RWPE1 (cell line): ENCODE measurements around the gene ITGB8.

Experiments
- CTCF ChIA-PET: fragments of 350-600 bp; sonication (Branson Sonifier 250); formaldehyde crosslinking; extraction: SDS; loops from one replicate; lab custom pipeline; 2021; lab: Yijun Ruan, JAX
- POLR2A ChIA-PET: fragments of 400-600 bp; formaldehyde crosslinking; extraction: SDS; loops from one replicate; lab custom pipeline; 2020; ENCODE audit warnings: antibody characterized with exemption; ENCODE audit not compliant: low non-redundant PET; lab: Yijun Ruan, JAX
- DNase-seq: peaks from one replicate; pipeline ENCODE4 v3.0.0; 2012; ENCODE audit warnings: low spot score
- H3K27ac ChIP-seq: fragments of 450-650 bp; 2 replicates; pipeline ENCODE4 v1.5.1; 2017
- TF ChIP-seq, protein P1 (sequence below): fragments of 450-650 bp; conservative IDR thresholded peaks from 2 replicates; pipeline ENCODE4 v1.5.1; 2017; ENCODE audit warnings: low read depth, mild to moderate bottlenecking

ITGB8 gene

GRCh38 chr7:20358106-20358505 lies 27.4 kb downstream of the ITGB8 start:
- no peak overlapping the region for H3K27ac ChIP-seq
- no peak for DNase-seq
- CTCF ChIA-PET = no interaction called here
- POLR2A ChIA-PET = no interaction called here
- TF ChIP-seq, protein P1, sequence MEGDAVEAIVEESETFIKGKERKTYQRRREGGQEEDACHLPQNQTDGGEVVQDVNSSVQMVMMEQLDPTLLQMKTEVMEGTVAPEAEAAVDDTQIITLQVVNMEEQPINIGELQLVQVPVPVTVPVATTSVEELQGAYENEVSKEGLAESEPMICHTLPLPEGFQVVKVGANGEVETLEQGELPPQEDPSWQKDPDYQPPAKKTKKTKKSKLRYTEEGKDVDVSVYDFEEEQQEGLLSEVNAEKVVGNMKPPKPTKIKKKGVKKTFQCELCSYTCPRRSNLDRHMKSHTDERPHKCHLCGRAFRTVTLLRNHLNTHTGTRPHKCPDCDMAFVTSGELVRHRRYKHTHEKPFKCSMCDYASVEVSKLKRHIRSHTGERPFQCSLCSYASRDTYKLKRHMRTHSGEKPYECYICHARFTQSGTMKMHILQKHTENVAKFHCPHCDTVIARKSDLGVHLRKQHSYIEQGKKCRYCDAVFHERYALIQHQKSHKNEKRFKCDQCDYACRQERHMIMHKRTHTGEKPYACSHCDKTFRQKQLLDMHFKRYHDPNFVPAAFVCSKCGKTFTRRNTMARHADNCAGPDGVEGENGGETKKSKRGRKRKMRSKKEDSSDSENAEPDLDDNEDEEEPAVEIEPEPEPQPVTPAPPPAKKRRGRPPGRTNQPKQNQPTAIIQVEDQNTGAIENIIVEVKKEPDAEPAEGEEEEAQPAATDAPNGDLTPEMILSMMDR = no peak

- CTCF ChIA-PET = no interaction called here
- POLR2A ChIA-PET = no interaction called here
- TF ChIP-seq, protein P1 = no peak
- no peak for DNase-seq
- H3K27ac ChIP-seq = no peak overlapping the region
Measured at GRCh38 chr7:20358762-20359282, 28.1 kb downstream of the ITGB8 start.

DNA sequence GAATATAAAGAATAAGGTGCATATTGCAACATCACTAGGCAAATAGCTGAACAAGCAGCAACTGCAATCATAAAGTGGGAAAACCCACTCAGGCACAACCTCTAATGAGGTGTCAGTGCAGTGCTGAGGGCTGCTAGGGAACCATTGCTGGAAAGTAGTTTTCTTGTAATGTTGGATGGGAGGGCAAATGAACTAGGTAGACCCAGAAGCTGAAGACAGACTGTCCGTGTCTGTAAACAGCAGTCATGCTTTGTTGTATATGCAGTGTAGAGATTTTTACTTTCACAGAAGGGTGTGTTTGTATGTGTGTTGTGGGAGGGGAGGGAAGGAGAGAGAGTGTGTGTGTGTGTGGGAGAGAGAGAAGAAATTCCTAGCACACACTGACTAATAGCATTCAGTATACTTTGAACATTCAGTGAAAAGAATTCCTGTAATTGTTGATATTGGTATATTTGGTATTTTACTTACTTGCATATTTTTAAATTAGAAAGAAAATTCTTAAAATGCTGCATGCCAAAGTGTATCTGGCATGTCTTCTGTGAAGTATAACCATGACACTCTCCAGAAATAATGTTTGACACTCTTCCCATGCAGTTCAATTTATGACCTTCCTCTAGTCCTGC lies 28.8 kb downstream of the ITGB8 start:
- TF ChIP-seq, protein P1 = no peak
- ChIA-PET POLR2A (no interaction called here), CTCF (interaction anchor here (0.6 kb wide), 1 partner anchor 141 kb away, joined by 3 read pairs; no protein-coding TSS in a partner anchor)

GRCh38 chr7:20362574-20363253 lies 32.0 kb downstream of the ITGB8 start:
- TF ChIP-seq, protein P1 = no peak
- POLR2A ChIA-PET = no interaction called here
- no peak overlapping the region for H3K27ac ChIP-seq
- CTCF ChIA-PET = interaction anchor here (0.6 kb wide), 1 partner anchor 55 kb away, joined by 3 read pairs; no protein-coding TSS in a partner anchor
- DNase-seq = peak; percentile 23

More for the DNA sequence above, 28.8 kb downstream of the ITGB8 start:
- DNase-seq = no peak
- no peak overlapping the region for H3K27ac ChIP-seq

DNA sequence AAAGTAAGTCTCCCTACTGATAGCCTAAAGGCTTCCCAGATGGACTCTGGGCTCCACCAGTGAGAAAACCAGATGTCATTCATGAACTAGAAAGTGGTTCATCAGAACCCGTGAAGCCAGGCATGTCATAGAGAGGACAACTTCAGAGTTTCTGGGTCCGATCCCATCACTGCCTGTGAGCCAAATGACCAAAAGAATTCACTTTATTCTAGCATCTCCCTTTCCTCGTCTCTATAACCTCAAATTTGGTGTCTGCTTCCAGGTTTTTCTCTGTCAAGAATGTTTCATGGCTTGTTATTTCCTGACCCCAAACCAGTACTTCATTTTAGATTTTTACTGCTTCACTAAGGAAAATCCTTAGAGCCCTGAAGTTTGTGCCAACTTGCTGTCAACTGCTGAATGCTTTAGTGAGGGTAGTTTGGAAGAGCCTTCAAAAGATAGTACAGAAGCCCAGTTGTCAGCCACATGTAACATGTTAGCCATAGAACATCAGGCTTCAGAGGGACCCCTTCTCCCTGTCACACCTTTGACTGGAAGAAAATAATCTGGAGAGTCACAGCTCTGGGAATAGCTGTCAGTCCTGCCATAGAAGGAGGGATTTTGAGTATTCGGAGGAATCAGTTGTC lies 34.0 kb downstream of the ITGB8 start:
- ChIA-PET POLR2A (no interaction called here), CTCF (no interaction called here)
- H3K27ac ChIP-seq = no peak overlapping the region
- TF ChIP-seq, protein P1 = no peak
- DNase-seq = no peak

- TF ChIP-seq, protein P1 = no peak
- no peak overlapping the region for H3K27ac ChIP-seq
- POLR2A ChIA-PET = no interaction called here
- CTCF ChIA-PET = no interaction called here
- DNase-seq = peak; percentile 28
Measured at GRCh38 chr7:20365486-20365885, 34.8 kb downstream of the ITGB8 start.
